SU-DHL-6 (cell line): ENCODE results near the gene ZNF618.

Source experiments
- H2AFZ ChIP-seq: fragments of 200-600 bp; sonication (generic); 2 replicates; pipeline ENCODE4 v1.6.1; 2014; ENCODE audit warnings: low read depth, mild to moderate bottlenecking, moderate library complexity, mixed read lengths, antibody characterized with exemption, low read length; ENCODE audit not compliant: severe bottlenecking
- H3F3A ChIP-seq: fragments of 200-600 bp; shearing (Covaris generic); 2 replicates; pipeline ENCODE4 v1.6.0; 2016; ENCODE audit warnings: antibody characterized with exemption, mild to moderate bottlenecking; ENCODE audit not compliant: insufficient read depth
- H3K27ac ChIP-seq: fragments of 200-600 bp; sonication (generic); 2 replicates; pipeline ENCODE4 v1.5.1; 2016; ENCODE audit warnings: low read depth, mild to moderate bottlenecking, low read length, moderate library complexity, mixed read lengths
- H3K27me3 ChIP-seq: fragments of 200-600 bp; sonication (generic), shearing (Covaris generic); 2 replicates; pipeline ENCODE4 v1.6.0; 2014; ENCODE audit warnings: mild to moderate bottlenecking, low read length
- H3K36me3 ChIP-seq: fragments of 200-600 bp; sonication (generic); 2 replicates; pipeline ENCODE4 v1.6.1; 2014; ENCODE audit warnings: mild to moderate bottlenecking, low read length, mixed read lengths
- H3K4me2 ChIP-seq: fragments of 300-600, 200-600 bp; shearing (Covaris generic), sonication (generic); 2 replicates; pipeline ENCODE4 v1.6.0; 2014; ENCODE audit warnings: low read length, low read depth, mild to moderate bottlenecking; ENCODE audit not compliant: poor library complexity, severe bottlenecking
- H3K4me3 ChIP-seq: fragments of 200-600 bp; sonication (generic); 2 replicates; pipeline ENCODE4 v1.5.1; 2014; ENCODE audit warnings: antibody characterized with exemption, low read length, mild to moderate bottlenecking, mixed read lengths; ENCODE audit not compliant: insufficient read depth, poor library complexity, severe bottlenecking
- H3K79me2 ChIP-seq: fragments of 200-600 bp; sonication (generic); 2 replicates; pipeline ENCODE4 v1.6.1; 2014; ENCODE audit warnings: mild to moderate bottlenecking, low read length, moderate library complexity; ENCODE audit not compliant: insufficient read depth
- H3K9ac ChIP-seq: fragments of 200-600 bp; sonication (generic); 2 replicates; pipeline ENCODE4 v1.7.0; 2014; ENCODE audit warnings: mild to moderate bottlenecking, low read length
- H3K9me2 ChIP-seq: fragments of 200-600 bp; sonication (generic); replicated peaks from 2 replicates; pipeline ENCODE4 v1.6.1; 2014; ENCODE audit warnings: low read length; ENCODE audit not compliant: insufficient read depth
- H3K9me3 ChIP-seq: fragments of 200-600 bp; sonication (generic); 2 replicates; pipeline ENCODE4 v1.6.1; 2014; ENCODE audit warnings: low read length, mixed read lengths; ENCODE audit not compliant: insufficient read depth
- H4K20me1 ChIP-seq: fragments of 200-600 bp; sonication (generic); 2 replicates; pipeline ENCODE4 v1.6.1; 2014; ENCODE audit warnings: low read depth, mild to moderate bottlenecking, antibody characterized with exemption, low read length, moderate library complexity, mixed read lengths
- EZH2phosphoT487 ChIP-seq: fragments of 200-600 bp; sonication (generic), shearing (Covaris generic); conservative IDR thresholded peaks from 2 replicates; pipeline ENCODE4 v1.6.1; 2018; ENCODE audit warnings: mild to moderate bottlenecking, antibody characterized with exemption, low read length, moderate library complexity, mixed read lengths
- TF ChIP-seq, protein P1 (sequence below): fragments of 200-600 bp; sonication (generic); IDR thresholded peaks from one replicate; pipeline ENCODE4 v1.5.1; 2017; ENCODE audit warnings: antibody characterized with exemption, mild to moderate bottlenecking, low read length, moderate library complexity; ENCODE audit not compliant: insufficient read depth, poor library complexity, severe bottlenecking

ZNF618 gene

GRCh38 chr9:113842086-113842485 is 34.0 kb upstream of the ZNF618 start:
- Histone ChIP-seq H3K9me3 (peaks cover 4% of the 10 kb centered on the region; the same call in 1 of the 2 replicates), H4K20me1 (no peaks in the 10 kb centered on the region; the same call in 1 of the 2 replicates), H3K36me3 (no peaks in the 10 kb centered on the region), H3K4me2 (no peak overlapping the region), H2AFZ (no peak overlapping the region), H3K27ac (no peak overlapping the region), H3K79me2 (no peaks in the 10 kb centered on the region), H3F3A (no peaks in the 10 kb centered on the region), H3K9me2 (no peaks in the 10 kb centered on the region), H3K27me3 (no peaks in the 10 kb centered on the region), H3K4me3 (no peak overlapping the region), H3K9ac (no peak overlapping the region)
- TF ChIP-seq, protein P1, sequence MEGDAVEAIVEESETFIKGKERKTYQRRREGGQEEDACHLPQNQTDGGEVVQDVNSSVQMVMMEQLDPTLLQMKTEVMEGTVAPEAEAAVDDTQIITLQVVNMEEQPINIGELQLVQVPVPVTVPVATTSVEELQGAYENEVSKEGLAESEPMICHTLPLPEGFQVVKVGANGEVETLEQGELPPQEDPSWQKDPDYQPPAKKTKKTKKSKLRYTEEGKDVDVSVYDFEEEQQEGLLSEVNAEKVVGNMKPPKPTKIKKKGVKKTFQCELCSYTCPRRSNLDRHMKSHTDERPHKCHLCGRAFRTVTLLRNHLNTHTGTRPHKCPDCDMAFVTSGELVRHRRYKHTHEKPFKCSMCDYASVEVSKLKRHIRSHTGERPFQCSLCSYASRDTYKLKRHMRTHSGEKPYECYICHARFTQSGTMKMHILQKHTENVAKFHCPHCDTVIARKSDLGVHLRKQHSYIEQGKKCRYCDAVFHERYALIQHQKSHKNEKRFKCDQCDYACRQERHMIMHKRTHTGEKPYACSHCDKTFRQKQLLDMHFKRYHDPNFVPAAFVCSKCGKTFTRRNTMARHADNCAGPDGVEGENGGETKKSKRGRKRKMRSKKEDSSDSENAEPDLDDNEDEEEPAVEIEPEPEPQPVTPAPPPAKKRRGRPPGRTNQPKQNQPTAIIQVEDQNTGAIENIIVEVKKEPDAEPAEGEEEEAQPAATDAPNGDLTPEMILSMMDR, result no peak
- TF ChIP-seq EZH2phosphoT487, result no peak

DNA sequence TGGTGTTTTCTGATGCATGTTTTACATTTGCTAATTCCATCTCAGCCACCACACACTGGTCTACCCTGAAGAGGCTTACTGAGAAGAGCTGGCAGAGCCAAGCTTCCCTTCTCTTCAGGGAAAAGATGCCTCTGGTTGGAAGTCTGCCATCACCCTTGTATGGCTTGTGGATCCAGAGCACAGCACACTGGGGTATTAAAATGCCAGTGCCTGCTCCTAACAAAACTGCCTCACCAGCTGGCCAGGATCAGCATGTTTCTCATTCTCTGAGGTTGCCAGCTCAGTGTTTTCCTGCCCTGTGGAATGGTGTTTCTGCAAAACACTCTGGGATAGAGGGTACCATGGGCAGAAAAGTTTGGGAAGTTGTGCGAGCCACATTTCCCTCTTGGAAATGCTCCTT is 31.6 kb upstream of the ZNF618 start:
- no peaks in the 10 kb centered on the region for H3K9me2 ChIP-seq
- H3K27me3 ChIP-seq, result no peaks in the 10 kb centered on the region

DNA sequence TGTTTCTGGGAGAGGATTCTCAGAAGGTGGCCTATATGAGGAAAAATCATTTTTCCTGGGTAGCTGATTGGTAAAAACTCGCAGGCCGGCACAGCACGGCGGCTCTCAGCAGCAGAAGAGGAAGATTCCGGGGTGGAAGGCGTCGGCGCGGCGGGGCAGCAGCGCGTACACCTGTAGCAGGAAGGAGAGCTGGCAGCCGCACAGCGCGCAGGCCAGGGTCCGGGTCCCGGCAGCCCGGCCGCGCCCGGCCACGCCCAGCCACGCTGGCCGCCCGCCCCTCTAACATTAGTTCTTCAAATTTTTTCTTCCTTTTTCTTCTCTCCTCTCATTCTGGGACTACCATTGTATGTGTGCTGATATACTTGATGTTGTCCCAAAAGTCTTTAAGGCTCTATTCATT is 24.8 kb upstream of the ZNF618 start:
- no peaks in the 10 kb centered on the region for H3K36me3 ChIP-seq

More for the DNA sequence above, 31.6 kb upstream of the ZNF618 start:
- Histone ChIP-seq H3K4me3 (no peak overlapping the region), H3K79me2 (no peaks in the 10 kb centered on the region), H3K27ac (no peak overlapping the region), H3F3A (no peaks in the 10 kb centered on the region), H2AFZ (no peak overlapping the region), H4K20me1 (no peaks in the 10 kb centered on the region), H3K4me2 (no peak overlapping the region), H3K36me3 (no peaks in the 10 kb centered on the region), H3K9me3 (peaks cover 4% of the 10 kb centered on the region; the same call in 1 of the 2 replicates), H3K9ac (no peak overlapping the region)
- TF ChIP-seq EZH2phosphoT487, result no peak
- TF ChIP-seq, protein P1, result no peak

More for the DNA sequence above, 24.8 kb upstream of the ZNF618 start:
- Histone ChIP-seq H3K9me3 (no peaks in the 10 kb centered on the region), H3K4me3 (no peak overlapping the region), H3K4me2 (no peak overlapping the region), H3K27me3 (no peaks in the 10 kb centered on the region), H3K9me2 (no peaks in the 10 kb centered on the region), H2AFZ (no peak overlapping the region), H3K27ac (no peak overlapping the region), H4K20me1 (no peaks in the 10 kb centered on the region), H3F3A (no peaks in the 10 kb centered on the region), H3K79me2 (no peaks in the 10 kb centered on the region), H3K9ac (no peak overlapping the region)
- TF ChIP-seq, protein P1, result no peak
